NOMO-1 (cell line): Measurements from ENCODE around the gene OGFOD1.

Source experiments
- DNase-seq, 2 experiments: peaks; one replicate each; lab custom pipeline; 2025; ENCODE audit not compliant: unreplicated experiment in 2 of 2; lab: John Stamatoyannopoulos, UW

The OGFOD1 gene

GRCh38 chr16:56425439-56425832 is 25.9 kb upstream of the OGFOD1 start, which contains the start of gene AMFR:
Gene AMFR, minus strand, starts transcription at chr16:56425545. Its CDS starts 218 bp downstream, at chr16:56425327.
- DNase-seq: peak; percentile 71 to 87

- DNase-seq: no peak
Measured at GRCh38 chr16:56426585-56426984, 24.8 kb upstream of the OGFOD1 start.

GRCh38 chr16:56428091-56428490 is 23.3 kb upstream of the OGFOD1 start:
- no peak for DNase-seq

GRCh38 chr16:56436258-56436657 is 15.1 kb upstream of the OGFOD1 start:
- no peak for DNase-seq

- DNase-seq: no peak
Measured at GRCh38 chr16:56438038-56438437, 13.3 kb upstream of the OGFOD1 start.

- DNase-seq: no peak
Measured at GRCh38 chr16:56447286-56447685, 4.1 kb upstream of the OGFOD1 start.

GRCh38 chr16:56448005-56448404 is 3.3 kb upstream of the OGFOD1 start:
- DNase-seq: no peak

- peak in 1 of 2 experiments; percentile 31 for DNase-seq
Measured at GRCh38 chr16:56450275-56450985, 924 bp upstream of the OGFOD1 start.

GRCh38 chr16:56451753-56452689 is 667 bp downstream of the OGFOD1 start:
- DNase-seq: peak; percentile 57 to 71

GRCh38 chr16:56457927-56458470 is 6.6 kb downstream of the OGFOD1 start:
- DNase-seq: no peak

GRCh38 chr16:56460101-56460500 is 8.7 kb downstream of the OGFOD1 start:
- DNase-seq: no peak

GRCh38 chr16:56462064-56462796 is 10.9 kb downstream of the OGFOD1 start:
- no peak for DNase-seq

- no peak for DNase-seq
Measured at GRCh38 chr16:56463153-56463552, 11.8 kb downstream of the OGFOD1 start.

GRCh38 chr16:56466344-56466743 is 15.0 kb downstream of the OGFOD1 start:
- DNase-seq: no peak

- DNase-seq: no peak
Measured at GRCh38 chr16:56468800-56469199, 17.4 kb downstream of the OGFOD1 start.

GRCh38 chr16:56469748-56470147 is 18.4 kb downstream of the OGFOD1 start:
- DNase-seq: no peak

- no peak for DNase-seq
Measured at GRCh38 chr16:56470232-56470631, 18.9 kb downstream of the OGFOD1 start.

GRCh38 chr16:56470666-56471065 is 19.3 kb downstream of the OGFOD1 start:
- no peak for DNase-seq

GRCh38 chr16:56475201-56475600 is 23.8 kb downstream of the OGFOD1 start:
- no peak for DNase-seq

GRCh38 chr16:56477096-56477878 is 25.9 kb downstream of the OGFOD1 start:
- peak in 1 of 2 experiments; percentile 30 for DNase-seq
